Lower leg skin (tissue), 3 donors: ENCODE measurements around the gene EHD1.

Experiments
- CTCF ChIP-seq, 3 donors: fragments of 450-650 bp; IDR thresholded peaks; one replicate each; pipeline ENCODE4 v1.5.1; 2016; ENCODE audit warnings: antibody characterized with exemption in 3 of 3, mild to moderate bottlenecking in 3 of 3, moderate library complexity in 2 of 3
- POLR2A ChIP-seq, 2 donors: fragments of 450-650 bp; IDR thresholded peaks; one replicate each; pipeline ENCODE4 v1.6.1; 2016 to 2017; ENCODE audit warnings: antibody characterized with exemption in 2 of 2, mild to moderate bottlenecking in 1 of 2, moderate library complexity in 1 of 2

DNA sequence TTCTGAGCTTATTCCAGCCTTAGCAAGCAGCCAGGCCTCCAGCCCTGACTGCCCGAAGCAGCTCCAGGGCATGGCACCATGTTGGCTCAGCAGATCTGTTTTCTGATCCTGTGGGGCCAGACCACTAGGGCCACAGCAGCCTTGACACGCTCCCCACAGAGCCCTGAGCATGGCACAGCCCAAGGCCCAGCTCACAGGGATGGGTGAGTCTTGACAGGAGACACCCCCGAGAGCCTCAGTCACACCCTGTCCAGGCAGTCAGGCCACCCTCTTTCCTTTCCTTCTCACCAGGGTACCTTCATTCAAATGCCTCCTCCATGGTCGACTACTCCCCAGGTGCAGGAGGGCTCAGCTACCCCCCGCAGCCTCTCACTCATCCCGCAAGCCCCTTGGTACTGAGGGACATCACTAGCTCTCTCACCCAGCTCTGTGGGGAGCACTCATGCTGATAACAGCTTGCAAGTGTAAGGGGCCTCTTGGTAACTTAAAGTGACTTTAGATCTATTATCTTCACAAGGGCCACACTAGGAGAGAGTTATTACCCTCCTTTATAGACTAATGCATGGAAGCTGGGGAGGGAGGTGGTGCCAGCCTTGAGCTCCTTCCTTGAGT lies 30.1 kb downstream of the EHD1 start:
- no peak for TF ChIP-seq CTCF (IDR thresholded peaks at IDR 0.05)
- no peak for TF ChIP-seq POLR2A (IDR thresholded peaks at IDR 0.05)
